ENCODE data around the gene PRXL2B.

The PRXL2B gene

DNA sequence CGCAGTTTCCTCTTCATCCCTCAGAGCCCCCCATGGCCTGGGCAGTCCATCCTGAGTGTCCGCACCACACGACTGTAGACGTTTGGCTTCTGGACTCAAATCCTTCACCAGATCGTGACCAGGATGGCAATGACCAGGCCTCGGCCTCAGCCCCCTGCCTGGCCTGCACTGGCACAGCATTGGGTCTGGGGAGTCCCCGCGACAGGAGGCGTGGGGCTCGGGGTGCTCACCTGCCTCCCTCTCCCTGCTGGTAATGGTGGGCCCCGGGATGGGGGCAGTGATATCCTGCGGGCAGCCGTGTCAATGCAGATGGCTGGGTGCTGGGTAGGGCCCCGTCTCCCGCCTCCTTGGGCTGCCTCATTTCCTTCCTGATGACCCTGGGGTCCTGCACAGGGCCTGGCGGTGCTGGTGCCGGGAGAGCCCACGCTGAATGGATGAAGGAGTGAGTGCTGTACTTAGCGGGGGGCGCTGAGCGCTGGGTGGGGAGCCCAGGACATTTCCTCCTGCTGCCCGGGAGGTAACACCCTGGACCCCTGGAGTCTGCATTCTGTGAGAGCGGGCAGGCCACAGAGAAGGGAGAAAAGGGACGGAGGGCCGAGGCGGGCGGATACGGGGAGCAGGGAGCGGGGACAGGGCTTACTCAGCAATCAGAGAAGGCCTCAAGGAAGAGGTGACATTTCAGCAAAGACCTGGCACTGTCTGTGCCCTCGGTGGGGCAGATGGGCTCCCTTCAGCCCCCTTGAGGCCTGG lies 32.5 kb upstream of the PRXL2B start:
- Histone ChIP-seq H3K4me3 (ENCODE audit: low read length) (no peak overlapping the region), H3K27me3 (ENCODE audit: insufficient read depth, low read length) (no peaks in the 10 kb centered on the region), H3K4me1 (ENCODE audit: insufficient read depth, low read length) (no peaks in the 10 kb centered on the region), H3K36me3 (ENCODE audit: insufficient read depth, low read depth, low read length) (no peaks in the 10 kb centered on the region), H3K27ac (ENCODE audit: low read length) (no peak overlapping the region), H3K9ac (ENCODE audit: low read depth, low read length) (no peak overlapping the region), H3K9me3 (ENCODE audit: insufficient read depth, low read depth, low read length) (no peaks in the 10 kb centered on the region)

DNA sequence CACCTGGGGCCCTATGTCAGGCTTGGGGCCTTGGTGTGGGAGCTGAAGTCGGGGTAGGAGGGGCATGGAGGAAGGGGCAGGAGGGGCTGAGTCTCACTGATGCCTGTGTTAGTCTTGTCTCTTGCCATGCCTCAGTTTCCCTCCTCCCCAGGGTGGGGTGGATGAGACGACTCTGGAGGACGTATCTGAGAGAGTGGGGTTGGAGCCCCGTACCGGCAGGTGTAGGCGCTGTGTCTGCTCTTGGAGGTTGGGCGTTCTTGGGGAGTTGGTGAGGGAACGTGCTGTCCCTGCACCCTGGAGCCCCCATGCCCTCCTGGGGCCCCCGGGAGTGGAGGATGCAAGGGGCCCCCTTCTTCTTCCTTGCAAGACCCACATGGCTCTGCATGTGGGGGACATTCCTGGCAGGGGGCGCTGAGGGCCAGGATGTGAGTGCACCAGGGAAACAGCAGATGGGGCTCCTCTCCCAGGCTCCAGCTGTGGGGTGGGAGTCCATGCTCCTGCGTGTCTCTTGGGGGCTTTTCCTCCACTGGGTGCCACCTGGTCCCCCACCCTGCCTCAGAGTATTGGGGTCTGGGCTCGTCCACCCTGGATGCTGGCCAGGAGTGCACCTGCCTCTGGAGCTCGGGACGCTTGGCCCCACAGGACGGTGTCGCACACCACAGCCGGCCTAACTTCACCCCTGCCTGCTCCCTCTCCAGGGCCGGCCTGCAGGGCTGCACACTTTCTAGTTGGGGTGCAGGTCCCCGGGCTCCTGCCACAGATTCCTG lies 31.8 kb upstream of the PRXL2B start:
- Histone ChIP-seq H3K9me3 (ENCODE audit: insufficient read depth, low read depth, low read length) (no peaks in the 10 kb centered on the region), H3K27me3 (ENCODE audit: insufficient read depth, low read length) (no peaks in the 10 kb centered on the region), H3K36me3 (ENCODE audit: insufficient read depth, low read depth, low read length) (no peaks in the 10 kb centered on the region), H3K4me3 (ENCODE audit: low read length) (no peak overlapping the region), H3K4me1 (ENCODE audit: insufficient read depth, low read length) (no peaks in the 10 kb centered on the region), H3K27ac (ENCODE audit: low read length) (no peak overlapping the region), H3K9ac (ENCODE audit: low read depth, low read length) (no peak overlapping the region)

DNA sequence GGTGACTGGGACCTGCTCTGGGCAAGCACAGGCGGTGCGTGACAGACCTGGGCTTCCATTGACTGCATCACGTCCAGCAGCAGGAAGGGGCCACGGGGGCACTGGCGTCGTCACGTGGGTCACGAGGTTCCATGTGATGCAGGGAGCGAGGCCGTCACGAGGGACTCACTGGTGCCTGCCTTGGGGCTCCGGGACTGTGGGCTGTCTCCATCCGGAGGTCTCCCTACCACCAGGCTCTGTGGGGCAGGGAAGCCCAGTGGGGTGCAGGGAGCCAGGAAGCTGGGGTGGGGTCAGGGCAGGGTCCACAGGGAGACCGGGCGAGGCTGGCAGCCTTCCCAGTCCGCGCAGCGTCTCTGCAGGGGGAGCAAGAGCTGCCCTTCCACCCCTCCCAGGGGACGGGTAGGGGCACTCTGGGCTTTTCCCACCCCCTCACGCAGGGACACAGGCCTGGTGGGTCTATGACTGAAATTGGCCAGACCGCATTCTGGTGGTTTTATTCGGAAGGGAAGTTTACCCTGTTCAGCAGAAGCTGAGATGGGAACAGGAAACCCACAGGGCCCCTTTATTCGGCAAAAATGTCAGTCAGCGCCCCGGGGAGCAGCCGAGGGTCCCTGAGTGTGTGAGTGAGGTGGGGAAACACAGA lies 30.8 kb upstream of the PRXL2B start:
- Histone ChIP-seq H3K27me3 (ENCODE audit: insufficient read depth, low read length) (no peaks in the 10 kb centered on the region), H3K4me1 (ENCODE audit: insufficient read depth, low read length) (no peaks in the 10 kb centered on the region), H3K9me3 (ENCODE audit: insufficient read depth, low read depth, low read length) (no peaks in the 10 kb centered on the region), H3K4me3 (ENCODE audit: low read length) (no peak overlapping the region), H3K36me3 (ENCODE audit: insufficient read depth, low read depth, low read length) (no peaks in the 10 kb centered on the region), H3K27ac (ENCODE audit: low read length) (no peak overlapping the region), H3K9ac (ENCODE audit: low read depth, low read length) (no peak overlapping the region)

DNA sequence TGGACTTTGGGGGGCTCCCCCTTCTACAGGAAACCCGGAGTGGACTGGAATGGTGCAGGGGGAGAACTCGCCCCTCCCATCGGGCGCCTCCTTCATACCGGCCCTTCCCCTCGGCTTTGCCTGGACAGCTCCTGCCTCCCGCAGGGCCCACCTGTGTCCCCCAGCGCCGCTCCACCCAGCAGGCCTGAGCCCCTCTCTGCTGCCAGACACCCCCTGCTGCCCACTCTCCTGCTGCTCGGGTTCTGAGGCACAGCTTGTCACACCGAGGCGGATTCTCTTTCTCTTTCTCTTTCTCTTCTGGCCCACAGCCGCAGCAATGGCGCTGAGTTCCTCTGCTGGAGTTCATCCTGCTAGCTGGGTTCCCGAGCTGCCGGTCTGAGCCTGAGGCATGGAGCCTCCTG lies 30.3 kb upstream of the PRXL2B start, which contains the start of gene TNFRSF14:
TSS of gene TNFRSF14 (plus strand) at position 95 of the 401 bp plus-strand sequence. CDS start at position 389, 294 bp downstream.
- H3K9me3 ChIP-seq (ENCODE audit: insufficient read depth, low read depth, low read length): no peaks in the 10 kb centered on the region
- H3K4me3 ChIP-seq (ENCODE audit: low read length): no peak within 1 kb of the TSS
- H3K27me3 ChIP-seq (ENCODE audit: insufficient read depth, low read length): no peaks in the 10 kb centered on the region
- no peaks in the 10 kb centered on the region for H3K36me3 ChIP-seq (ENCODE audit: insufficient read depth, low read depth, low read length)
- H3K9ac ChIP-seq (ENCODE audit: low read depth, low read length): no peak within 1 kb of the TSS
- no peaks in the 10 kb centered on the region for H3K4me1 ChIP-seq (ENCODE audit: insufficient read depth, low read length)
- no peak within 1 kb of the TSS for H3K27ac ChIP-seq (ENCODE audit: low read length)

DNA sequence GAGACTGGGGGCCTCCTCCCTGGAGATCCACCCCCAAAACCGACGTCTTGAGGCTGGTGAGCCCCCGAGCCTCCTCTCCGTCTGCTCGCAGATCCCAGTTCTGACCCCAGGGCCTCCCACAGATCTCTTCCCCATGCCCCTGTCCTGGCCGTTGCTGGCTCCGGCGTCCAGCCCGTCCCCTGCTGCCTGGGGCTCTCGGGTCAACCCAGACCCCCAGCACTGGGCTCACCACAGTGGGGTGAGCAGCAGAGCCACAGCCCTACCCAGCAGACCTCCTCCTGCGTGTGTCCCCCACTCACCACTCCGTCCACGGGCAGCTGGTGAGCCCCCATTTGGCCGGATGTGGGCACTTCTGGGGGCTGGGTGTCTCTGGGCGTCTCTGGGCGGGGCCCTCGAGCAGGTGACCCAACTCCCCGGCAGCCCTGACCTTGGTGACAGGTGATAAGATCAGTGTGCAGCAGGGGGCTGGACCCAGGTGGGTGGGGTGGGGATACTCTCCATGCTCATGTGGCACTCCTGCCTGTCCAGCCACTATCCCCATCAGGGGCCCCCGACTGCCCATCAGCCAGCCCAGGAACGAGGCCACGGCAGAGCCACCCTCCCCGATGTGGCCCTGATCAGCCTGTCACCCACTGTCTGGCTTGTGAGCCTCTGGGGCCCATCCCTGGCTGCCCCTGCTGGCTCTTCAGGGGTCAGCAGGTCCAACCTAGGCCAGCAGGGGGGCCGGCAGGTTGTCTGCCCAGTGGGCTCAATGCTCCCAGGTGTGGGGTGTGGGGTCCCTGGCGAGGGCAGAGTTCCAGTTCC lies 29.7 kb upstream of the PRXL2B start:
- no peak overlapping the region for H3K4me3 ChIP-seq (ENCODE audit: low read length)
- no peaks in the 10 kb centered on the region for H3K4me1 ChIP-seq (ENCODE audit: insufficient read depth, low read length)
- H3K9ac ChIP-seq (ENCODE audit: low read depth, low read length): no peak overlapping the region
- no peaks in the 10 kb centered on the region for H3K27me3 ChIP-seq (ENCODE audit: insufficient read depth, low read length)
- no peaks in the 10 kb centered on the region for H3K9me3 ChIP-seq (ENCODE audit: insufficient read depth, low read depth, low read length)
- no peaks in the 10 kb centered on the region for H3K36me3 ChIP-seq (ENCODE audit: insufficient read depth, low read depth, low read length)
- no peak overlapping the region for H3K27ac ChIP-seq (ENCODE audit: low read length)

DNA sequence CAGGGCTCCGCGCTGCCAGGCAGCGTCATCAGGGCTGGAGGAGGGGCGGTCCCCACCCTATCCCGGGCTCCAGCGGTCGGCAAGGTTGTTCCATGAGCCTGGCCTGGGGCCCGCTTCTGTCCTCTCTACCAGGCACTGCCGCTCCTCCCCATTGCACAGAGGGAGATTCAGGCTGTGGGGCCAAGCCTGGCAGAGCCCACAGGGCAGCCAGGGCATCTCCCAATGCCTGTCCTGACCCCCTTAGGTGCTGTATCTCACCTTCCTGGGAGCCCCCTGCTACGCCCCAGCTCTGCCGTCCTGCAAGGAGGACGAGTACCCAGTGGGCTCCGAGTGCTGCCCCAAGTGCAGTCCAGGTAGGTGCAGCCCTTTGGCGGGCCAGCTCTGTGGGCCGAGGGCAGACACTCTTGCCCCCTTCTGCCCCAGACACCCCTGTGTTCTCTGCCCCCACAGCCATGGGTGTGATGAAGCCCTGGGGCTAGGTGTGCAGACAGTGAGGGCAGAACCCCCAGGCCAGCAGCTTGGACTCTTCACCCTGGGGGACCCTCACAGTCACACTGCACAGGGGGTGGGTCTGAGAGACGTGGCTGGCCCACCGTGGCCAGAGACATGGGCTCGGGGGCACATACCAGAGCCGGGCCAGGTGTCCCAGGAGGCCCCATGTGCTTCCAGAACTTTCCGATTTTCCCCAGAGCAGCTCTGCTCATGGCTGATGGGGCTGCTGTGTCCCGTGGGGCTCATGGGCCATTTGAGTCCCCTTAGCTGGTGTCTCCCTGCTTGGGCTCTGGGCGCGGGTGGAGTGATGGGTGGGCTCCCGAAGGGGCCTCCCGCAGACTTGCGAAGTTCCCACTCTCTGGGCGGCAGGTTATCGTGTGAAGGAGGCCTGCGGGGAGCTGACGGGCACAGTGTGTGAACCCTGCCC lies 28.8 kb upstream of the PRXL2B start:
- H3K36me3 ChIP-seq (ENCODE audit: insufficient read depth, low read depth, low read length): no peaks in the 10 kb centered on the region
- H3K9ac ChIP-seq (ENCODE audit: low read depth, low read length): no peak overlapping the region
- no peaks in the 10 kb centered on the region for H3K27me3 ChIP-seq (ENCODE audit: insufficient read depth, low read length)
- no peak overlapping the region for H3K4me3 ChIP-seq (ENCODE audit: low read length)
- no peaks in the 10 kb centered on the region for H3K9me3 ChIP-seq (ENCODE audit: insufficient read depth, low read depth, low read length)
- H3K27ac ChIP-seq (ENCODE audit: low read length): no peak overlapping the region
- H3K4me1 ChIP-seq (ENCODE audit: insufficient read depth, low read length): no peaks in the 10 kb centered on the region

DNA sequence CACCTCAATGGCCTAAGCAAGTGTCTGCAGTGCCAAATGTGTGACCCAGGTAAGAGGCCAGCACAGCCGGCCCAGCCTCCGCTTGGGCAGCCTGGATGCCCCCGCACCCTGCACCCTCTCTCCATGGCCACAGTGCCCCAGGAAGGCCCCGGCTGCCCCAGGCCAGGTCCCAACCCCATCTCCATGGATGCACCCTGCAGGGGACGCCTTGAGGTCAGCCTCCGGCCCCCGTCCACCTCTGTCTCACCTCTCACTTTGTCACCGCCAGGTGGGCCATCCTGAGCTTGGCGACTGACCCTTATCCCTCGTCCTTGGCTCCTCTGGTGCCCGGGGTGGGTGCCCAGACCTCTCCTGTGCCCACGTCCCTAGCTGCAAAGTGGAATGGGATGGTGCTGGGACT lies 28.2 kb upstream of the PRXL2B start:
- Histone ChIP-seq H3K4me1 (ENCODE audit: insufficient read depth, low read length) (no peaks in the 10 kb centered on the region), H3K4me3 (ENCODE audit: low read length) (no peak overlapping the region), H3K36me3 (ENCODE audit: insufficient read depth, low read depth, low read length) (no peaks in the 10 kb centered on the region), H3K9ac (ENCODE audit: low read depth, low read length) (no peak overlapping the region), H3K27me3 (ENCODE audit: insufficient read depth, low read length) (no peaks in the 10 kb centered on the region), H3K9me3 (ENCODE audit: insufficient read depth, low read depth, low read length) (no peaks in the 10 kb centered on the region), H3K27ac (ENCODE audit: low read length) (no peak overlapping the region)

DNA sequence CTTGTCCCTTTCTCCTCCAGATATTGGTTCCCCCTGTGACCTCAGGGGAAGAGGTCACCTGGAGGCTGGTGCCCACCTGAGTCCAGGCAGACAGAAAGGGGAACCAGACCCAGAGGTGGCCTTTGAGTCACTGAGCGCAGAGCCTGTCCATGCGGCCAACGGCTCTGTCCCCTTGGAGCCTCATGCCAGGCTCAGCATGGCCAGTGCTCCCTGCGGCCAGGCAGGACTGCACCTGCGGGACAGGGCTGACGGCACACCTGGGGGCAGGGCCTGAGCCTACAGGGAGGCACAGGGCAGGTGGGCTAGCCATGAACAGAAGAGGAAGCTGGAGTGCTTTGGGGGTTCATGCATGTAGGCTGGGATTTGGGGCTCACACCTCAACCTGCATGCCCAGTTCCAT lies 27.7 kb upstream of the PRXL2B start:
- Histone ChIP-seq H3K27ac (ENCODE audit: low read length) (no peak overlapping the region), H3K4me1 (ENCODE audit: insufficient read depth, low read length) (no peaks in the 10 kb centered on the region), H3K27me3 (ENCODE audit: insufficient read depth, low read length) (no peaks in the 10 kb centered on the region), H3K9ac (ENCODE audit: low read depth, low read length) (no peak overlapping the region), H3K36me3 (ENCODE audit: insufficient read depth, low read depth, low read length) (no peaks in the 10 kb centered on the region), H3K9me3 (ENCODE audit: insufficient read depth, low read depth, low read length) (no peaks in the 10 kb centered on the region), H3K4me3 (ENCODE audit: low read length) (no peak overlapping the region)

DNA sequence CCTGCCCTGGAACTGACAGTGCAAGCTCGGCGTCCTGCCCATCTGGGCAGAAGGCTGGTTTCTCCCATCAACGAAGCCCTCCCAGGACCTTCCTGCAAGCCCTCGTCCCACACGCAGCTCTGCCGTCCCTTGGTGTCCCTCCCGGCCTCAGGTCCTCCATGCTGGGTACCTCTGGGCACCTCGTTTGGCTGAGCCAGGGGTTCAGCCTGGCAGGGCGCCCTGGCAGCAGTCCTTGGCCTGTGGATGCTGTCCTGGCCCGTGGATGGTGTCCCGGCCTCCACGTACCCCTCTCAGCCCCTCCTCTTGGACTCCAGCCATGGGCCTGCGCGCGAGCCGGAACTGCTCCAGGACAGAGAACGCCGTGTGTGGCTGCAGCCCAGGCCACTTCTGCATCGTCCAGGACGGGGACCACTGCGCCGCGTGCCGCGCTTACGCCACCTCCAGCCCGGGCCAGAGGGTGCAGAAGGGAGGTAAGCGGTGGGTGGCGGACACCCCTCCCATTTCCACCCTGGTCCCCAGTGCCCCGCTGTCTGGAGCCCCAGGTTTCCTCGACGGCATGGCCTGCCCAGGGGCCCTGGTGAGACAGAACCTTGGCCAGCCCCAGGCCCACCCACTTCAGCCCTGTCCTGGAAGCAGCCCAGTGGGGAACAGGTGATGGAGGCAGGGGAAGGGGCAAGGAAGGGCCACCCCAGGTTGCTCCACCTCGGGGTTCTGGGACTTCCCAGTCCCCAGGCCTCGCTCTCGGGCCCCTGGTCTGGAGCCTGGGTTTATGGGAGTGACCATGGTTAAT lies 26.9 kb upstream of the PRXL2B start:
- Histone ChIP-seq H3K9me3 (ENCODE audit: insufficient read depth, low read depth, low read length) (no peaks in the 10 kb centered on the region), H3K27ac (ENCODE audit: low read length) (no peak overlapping the region), H3K27me3 (ENCODE audit: insufficient read depth, low read length) (no peaks in the 10 kb centered on the region), H3K9ac (ENCODE audit: low read depth, low read length) (no peak overlapping the region), H3K4me3 (ENCODE audit: low read length) (no peak overlapping the region), H3K36me3 (ENCODE audit: insufficient read depth, low read depth, low read length) (no peaks in the 10 kb centered on the region), H3K4me1 (ENCODE audit: insufficient read depth, low read length) (no peaks in the 10 kb centered on the region)

DNA sequence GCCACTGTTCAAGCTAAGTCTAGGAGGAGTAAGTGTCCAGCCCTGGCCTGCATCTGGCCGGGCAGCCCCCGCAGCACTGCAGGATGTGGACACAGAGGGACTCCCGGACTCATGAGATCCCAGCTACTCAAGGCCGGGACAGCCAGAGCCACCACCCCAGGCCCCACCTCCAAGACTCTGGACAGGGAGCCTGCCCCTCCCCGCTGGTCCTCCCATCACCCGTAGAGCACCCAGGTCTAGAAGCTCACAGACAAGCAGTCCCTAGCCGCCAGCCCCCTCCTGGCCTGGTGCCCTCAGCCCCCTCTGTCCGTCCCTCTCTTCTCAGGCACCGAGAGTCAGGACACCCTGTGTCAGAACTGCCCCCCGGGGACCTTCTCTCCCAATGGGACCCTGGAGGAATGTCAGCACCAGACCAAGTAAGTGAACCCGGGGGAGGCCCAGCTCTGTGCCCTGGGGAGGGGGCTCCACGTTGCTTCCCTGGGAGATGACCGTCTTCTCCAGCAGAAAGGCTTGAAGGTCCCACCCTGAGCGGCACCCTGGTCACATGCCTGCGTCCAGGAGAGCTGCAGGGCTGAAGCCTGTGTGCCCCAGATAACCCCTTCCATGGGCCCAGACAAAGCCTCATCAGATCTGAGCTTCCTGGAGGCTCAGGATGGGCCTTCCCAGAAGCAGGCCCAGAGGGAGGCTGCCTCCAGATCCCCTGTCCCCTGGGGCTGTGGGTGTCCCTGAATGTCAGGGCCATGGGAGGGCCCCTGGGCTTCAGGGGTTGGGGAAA lies 26.1 kb upstream of the PRXL2B start:
- Histone ChIP-seq H3K4me3 (ENCODE audit: low read length) (no peak overlapping the region), H3K36me3 (ENCODE audit: insufficient read depth, low read depth, low read length) (no peaks in the 10 kb centered on the region), H3K27ac (ENCODE audit: low read length) (no peak overlapping the region), H3K9me3 (ENCODE audit: insufficient read depth, low read depth, low read length) (no peaks in the 10 kb centered on the region), H3K4me1 (ENCODE audit: insufficient read depth, low read length) (no peaks in the 10 kb centered on the region), H3K27me3 (ENCODE audit: insufficient read depth, low read length) (no peaks in the 10 kb centered on the region), H3K9ac (ENCODE audit: low read depth, low read length) (no peak overlapping the region)
